ENCODE measurements around the gene TRIM40.

The TRIM40 gene

GRCh38 chr6:30156774-30157173 lies 20.8 kb downstream of the TRIM40 start:
- TF ChIP-seq YY1 (IDR thresholded peaks at IDR 0.05; ENCODE audit: low read depth) (no peak), ZBTB7A (IDR thresholded peaks at IDR 0.05; ENCODE audit: low read depth) (no peak), NFIC (IDR thresholded peaks at IDR 0.05) (no peak), REST (IDR thresholded peaks at IDR 0.05; ENCODE audit: low read depth) (no peak), CREB1 (IDR thresholded peaks at IDR 0.05; ENCODE audit: low read depth) (no peak), EP300 (IDR thresholded peaks at IDR 0.05; ENCODE audit: borderline replicate concordance) (no peak), FOXM1 (IDR thresholded peaks at IDR 0.05; ENCODE audit: borderline replicate concordance, low read depth) (no peak), USF1 (IDR thresholded peaks at IDR 0.05) (no peak), TAF1 (IDR thresholded peaks at IDR 0.05; ENCODE audit: low read depth) (no peak), MAX (IDR thresholded peaks at IDR 0.05) (no peak), EGR1 (IDR thresholded peaks at IDR 0.05) (no peak), TEAD4 (IDR thresholded peaks at IDR 0.05) (no peak), CEBPB (IDR thresholded peaks at IDR 0.05) (no peak), RAD21 (IDR thresholded peaks at IDR 0.05; ENCODE audit: low read depth) (no peak), TCF12 (IDR thresholded peaks at IDR 0.05; ENCODE audit: low read depth) (no peak)

GRCh38 chr6:30157581-30157980 lies 21.6 kb downstream of the TRIM40 start:
- TF ChIP-seq TAF1 (IDR thresholded peaks at IDR 0.05; ENCODE audit: low read depth) (no peak), TCF12 (IDR thresholded peaks at IDR 0.05; ENCODE audit: low read depth) (no peak), CREB1 (IDR thresholded peaks at IDR 0.05; ENCODE audit: low read depth) (no peak), NFIC (IDR thresholded peaks at IDR 0.05) (no peak), EP300 (IDR thresholded peaks at IDR 0.05; ENCODE audit: borderline replicate concordance) (no peak), RAD21 (IDR thresholded peaks at IDR 0.05; ENCODE audit: low read depth) (no peak), YY1 (IDR thresholded peaks at IDR 0.05; ENCODE audit: low read depth) (no peak), MAX (IDR thresholded peaks at IDR 0.05) (no peak), ZBTB7A (IDR thresholded peaks at IDR 0.05; ENCODE audit: low read depth) (no peak), CEBPB (IDR thresholded peaks at IDR 0.05) (no peak), REST (IDR thresholded peaks at IDR 0.05; ENCODE audit: low read depth) (no peak), USF1 (IDR thresholded peaks at IDR 0.05) (no peak), TEAD4 (IDR thresholded peaks at IDR 0.05) (no peak), EGR1 (IDR thresholded peaks at IDR 0.05) (no peak)

GRCh38 chr6:30157999-30158398 lies 22.1 kb downstream of the TRIM40 start:
- TF ChIP-seq YY1 (IDR thresholded peaks at IDR 0.05; ENCODE audit: low read depth) = no peak
- TF ChIP-seq REST (IDR thresholded peaks at IDR 0.05; ENCODE audit: low read depth) = no peak

- TF ChIP-seq CREB1 (IDR thresholded peaks at IDR 0.05; ENCODE audit: low read depth) (no peak), EGR1 (IDR thresholded peaks at IDR 0.05) (no peak), TAF1 (IDR thresholded peaks at IDR 0.05; ENCODE audit: low read depth) (no peak), FOXM1 (IDR thresholded peaks at IDR 0.05; ENCODE audit: borderline replicate concordance, low read depth) (no peak), CEBPB (IDR thresholded peaks at IDR 0.05) (no peak), EP300 (IDR thresholded peaks at IDR 0.05; ENCODE audit: borderline replicate concordance) (no peak), MAX (IDR thresholded peaks at IDR 0.05) (no peak), TCF12 (IDR thresholded peaks at IDR 0.05; ENCODE audit: low read depth) (no peak), REST (IDR thresholded peaks at IDR 0.05; ENCODE audit: low read depth) (no peak)
These were observed 22.6 kb downstream of the TRIM40 start for GRCh38 chr6:30158475-30159040.
